ENCODE results near the gene C5orf63.

DNA sequence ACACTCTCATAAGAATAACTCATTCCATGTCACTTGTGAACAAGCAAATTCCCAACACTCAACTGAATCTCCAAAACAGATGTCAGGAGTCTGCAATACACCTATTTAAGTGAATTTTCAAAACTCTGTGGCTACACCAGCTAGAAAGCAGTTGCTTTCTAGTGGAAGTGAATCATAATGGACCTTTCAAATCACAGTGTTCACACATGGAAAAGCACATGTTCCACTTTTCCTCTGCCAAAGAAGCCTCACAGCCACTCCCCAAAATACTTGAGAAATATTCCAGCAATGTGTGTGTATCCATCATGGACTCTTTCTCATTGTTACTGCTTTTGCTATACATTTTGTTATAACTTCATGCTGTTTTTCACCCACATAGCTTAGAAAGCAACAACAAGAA lies 60.4 kb downstream of the C5orf63 start:
- TF ChIP-seq POLR2AphosphoS5 (IDR thresholded peaks at IDR 0.05; ENCODE audit: low read depth, low read length) (no peak), TAF1 (IDR thresholded peaks at IDR 0.05; ENCODE audit: low read depth, low read length) (no peak), POLR2A (IDR thresholded peaks at IDR 0.05; ENCODE audit: low read depth, low read length) (no peak), SPI1 (IDR thresholded peaks at IDR 0.05; ENCODE audit: low read depth, low read length) (no peak), POU2F2 (IDR thresholded peaks at IDR 0.05; ENCODE audit: low read depth, low read length) (no peak)

Measured in GM12891 (cell line).